ENCODE results near the gene STUB1. TPM values are rescaled to one million over a fixed set of nuclear protein-coding genes. Genes with fewer than 3 reads are reported as not detected.

Gene STUB1
- total RNA-seq, 1 donor from 2014 or later, result 87.1 TPM

DNA sequence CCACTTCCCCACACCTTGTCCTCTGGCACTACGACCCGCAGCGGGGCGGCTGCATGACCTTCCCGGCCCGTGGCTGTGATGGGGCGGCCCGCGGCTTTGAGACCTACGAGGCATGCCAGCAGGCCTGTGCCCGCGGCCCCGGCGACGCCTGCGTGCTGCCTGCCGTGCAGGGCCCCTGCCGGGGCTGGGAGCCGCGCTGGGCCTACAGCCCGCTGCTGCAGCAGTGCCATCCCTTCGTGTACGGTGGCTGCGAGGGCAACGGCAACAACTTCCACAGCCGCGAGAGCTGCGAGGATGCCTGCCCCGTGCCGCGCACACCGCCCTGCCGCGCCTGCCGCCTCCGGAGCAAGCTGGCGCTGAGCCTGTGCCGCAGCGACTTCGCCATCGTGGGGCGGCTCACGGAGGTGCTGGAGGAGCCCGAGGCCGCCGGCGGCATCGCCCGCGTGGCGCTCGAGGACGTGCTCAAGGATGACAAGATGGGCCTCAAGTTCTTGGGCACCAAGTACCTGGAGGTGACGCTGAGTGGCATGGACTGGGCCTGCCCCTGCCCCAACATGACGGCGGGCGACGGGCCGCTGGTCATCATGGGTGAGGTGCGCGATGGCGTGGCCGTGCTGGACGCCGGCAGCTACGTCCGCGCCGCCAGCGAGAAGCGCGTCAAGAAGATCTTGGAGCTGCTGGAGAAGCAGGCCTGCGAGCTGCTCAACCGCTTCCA lies 46.7 kb upstream of the STUB1 start:
- Mint-ChIP-seq H3K27me3 (no peaks in the 10 kb centered on the region), H3K4me3 (ENCODE audit: low read depth) (no peak overlapping the region), H3K4me1 (ENCODE audit: low read depth) (peaks cover 20% of the 10 kb centered on the region), H3K9me3 (ENCODE audit: low read depth) (no peaks in the 10 kb centered on the region), H3K36me3 (ENCODE audit: insufficient read depth) (peaks cover 4% of the 10 kb centered on the region), H3K27ac (no peak overlapping the region)
- no peak for DNase-seq (ENCODE audit: low spot score, unreplicated experiment)
- TF ChIP-seq, protein P1, sequence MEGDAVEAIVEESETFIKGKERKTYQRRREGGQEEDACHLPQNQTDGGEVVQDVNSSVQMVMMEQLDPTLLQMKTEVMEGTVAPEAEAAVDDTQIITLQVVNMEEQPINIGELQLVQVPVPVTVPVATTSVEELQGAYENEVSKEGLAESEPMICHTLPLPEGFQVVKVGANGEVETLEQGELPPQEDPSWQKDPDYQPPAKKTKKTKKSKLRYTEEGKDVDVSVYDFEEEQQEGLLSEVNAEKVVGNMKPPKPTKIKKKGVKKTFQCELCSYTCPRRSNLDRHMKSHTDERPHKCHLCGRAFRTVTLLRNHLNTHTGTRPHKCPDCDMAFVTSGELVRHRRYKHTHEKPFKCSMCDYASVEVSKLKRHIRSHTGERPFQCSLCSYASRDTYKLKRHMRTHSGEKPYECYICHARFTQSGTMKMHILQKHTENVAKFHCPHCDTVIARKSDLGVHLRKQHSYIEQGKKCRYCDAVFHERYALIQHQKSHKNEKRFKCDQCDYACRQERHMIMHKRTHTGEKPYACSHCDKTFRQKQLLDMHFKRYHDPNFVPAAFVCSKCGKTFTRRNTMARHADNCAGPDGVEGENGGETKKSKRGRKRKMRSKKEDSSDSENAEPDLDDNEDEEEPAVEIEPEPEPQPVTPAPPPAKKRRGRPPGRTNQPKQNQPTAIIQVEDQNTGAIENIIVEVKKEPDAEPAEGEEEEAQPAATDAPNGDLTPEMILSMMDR (IDR thresholded peaks at IDR 0.05; ENCODE audit: unreplicated experiment), result no peak

DNA sequence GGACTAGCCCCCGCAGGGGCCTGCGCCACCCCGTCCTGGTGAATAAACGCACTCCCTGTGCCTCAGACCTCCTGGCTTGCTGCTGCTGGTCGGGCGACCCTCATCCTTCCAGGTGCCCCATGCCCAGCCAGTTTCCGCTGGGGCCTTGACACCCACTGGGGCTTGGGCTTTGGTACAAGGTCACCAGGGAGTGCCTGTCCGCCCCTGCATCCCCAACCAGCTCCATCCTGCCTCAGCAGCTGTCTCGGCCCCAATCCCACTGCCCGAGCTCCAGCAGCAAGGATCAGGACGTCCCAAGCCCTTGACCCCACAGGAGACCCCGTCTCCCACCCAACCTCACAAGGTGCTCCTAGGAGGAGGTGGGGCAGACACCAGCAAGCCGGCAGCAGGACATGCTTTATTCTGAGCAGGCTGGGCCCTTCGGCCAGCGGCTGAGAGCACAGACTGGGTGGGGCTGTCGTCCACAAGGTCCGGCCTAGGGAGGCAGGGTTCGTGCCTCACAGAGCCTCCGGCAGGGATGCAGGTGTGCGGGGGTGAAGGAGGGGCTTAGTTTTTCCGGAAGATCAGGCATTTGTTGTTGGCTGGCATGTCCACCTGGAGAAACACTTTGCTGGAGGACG lies 46.0 kb upstream of the STUB1 start:
- Mint-ChIP-seq H3K4me1 (ENCODE audit: low read depth) (peaks cover 15% of the 10 kb centered on the region), H3K4me3 (ENCODE audit: low read depth) (peak overlapping the region; percentile 49), H3K27ac (no peak overlapping the region), H3K36me3 (ENCODE audit: insufficient read depth) (peaks cover 2% of the 10 kb centered on the region), H3K27me3 (no peaks in the 10 kb centered on the region), H3K9me3 (ENCODE audit: low read depth) (no peaks in the 10 kb centered on the region)
- no peak for DNase-seq (ENCODE audit: low spot score, unreplicated experiment)
- TF ChIP-seq, protein P1 (IDR thresholded peaks at IDR 0.05; ENCODE audit: unreplicated experiment), result no peak

DNA sequence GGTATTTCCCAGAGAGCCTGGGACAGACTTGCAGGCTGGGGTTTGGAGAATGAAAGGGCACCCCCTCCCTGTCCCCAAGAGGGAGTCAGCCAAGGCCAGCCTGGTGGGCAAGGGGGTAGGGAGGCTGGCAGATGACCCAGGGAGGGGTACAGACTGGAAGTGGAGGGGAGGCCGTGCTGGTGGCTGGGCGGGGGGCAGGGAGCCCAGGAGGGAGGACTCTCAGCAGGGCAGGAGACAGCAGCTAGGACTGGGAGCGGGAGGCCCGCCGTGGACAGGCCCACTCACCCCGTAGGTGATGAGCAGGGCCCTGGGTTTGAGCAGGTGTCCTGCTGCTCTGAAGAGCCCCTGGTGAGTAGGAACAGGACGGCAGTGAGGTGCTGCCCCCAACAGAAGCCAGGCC lies 45.2 kb upstream of the STUB1 start:
- DNase-seq (ENCODE audit: low spot score, unreplicated experiment), result no peak
- no peak overlapping the region for H3K27ac Mint-ChIP-seq
- TF ChIP-seq, protein P1 (IDR thresholded peaks at IDR 0.05; ENCODE audit: unreplicated experiment), result no peak
- no peaks in the 10 kb centered on the region for H3K27me3 Mint-ChIP-seq
- no peaks in the 10 kb centered on the region for H3K9me3 Mint-ChIP-seq (ENCODE audit: low read depth)
- H3K4me3 Mint-ChIP-seq (ENCODE audit: low read depth), result peak overlapping the region; percentile 58
- peaks cover 2% of the 10 kb centered on the region for H3K36me3 Mint-ChIP-seq (ENCODE audit: insufficient read depth)
- peaks cover 10% of the 10 kb centered on the region for H3K4me1 Mint-ChIP-seq (ENCODE audit: low read depth)

DNA sequence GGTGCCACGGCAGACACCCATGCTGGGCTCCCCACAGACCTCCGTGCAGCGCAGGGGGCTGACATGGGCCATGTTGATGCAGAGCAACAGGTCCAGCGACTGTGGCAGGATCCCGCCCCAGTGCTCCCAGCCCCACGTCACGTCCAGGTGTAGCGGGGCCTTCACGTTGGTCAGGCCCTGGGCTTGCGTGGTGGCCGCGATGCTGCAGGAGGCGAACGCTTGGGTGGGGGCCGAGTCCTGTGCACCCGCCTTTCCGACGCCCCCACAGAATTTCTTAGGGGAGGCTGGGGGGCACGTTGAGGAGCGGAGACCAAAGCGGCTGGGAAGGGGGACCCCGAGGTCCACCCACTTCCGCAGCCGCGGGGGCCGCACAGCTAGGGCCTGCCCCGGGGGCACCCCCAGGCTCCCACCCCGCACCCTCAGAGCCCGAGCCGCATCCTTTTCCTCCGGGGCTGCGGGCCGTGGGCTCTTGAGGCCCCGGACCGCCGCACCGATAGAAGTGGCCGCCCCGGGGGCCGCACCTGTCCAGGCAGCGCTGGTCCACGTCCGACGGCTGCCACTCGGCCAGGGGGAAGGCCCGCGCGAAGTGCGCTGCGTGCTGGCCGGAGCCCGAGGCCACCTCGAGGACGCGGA lies 44.5 kb upstream of the STUB1 start:
- Mint-ChIP-seq H3K36me3 (ENCODE audit: insufficient read depth) (peaks cover 2% of the 10 kb centered on the region), H3K9me3 (ENCODE audit: low read depth) (no peaks in the 10 kb centered on the region), H3K27ac (no peak overlapping the region), H3K27me3 (no peaks in the 10 kb centered on the region), H3K4me3 (ENCODE audit: low read depth) (peak overlapping the region; percentile 89), H3K4me1 (ENCODE audit: low read depth) (peaks cover 10% of the 10 kb centered on the region)
- no peak for DNase-seq (ENCODE audit: low spot score, unreplicated experiment)
- TF ChIP-seq, protein P1 (IDR thresholded peaks at IDR 0.05; ENCODE audit: unreplicated experiment), result no peak

DNA sequence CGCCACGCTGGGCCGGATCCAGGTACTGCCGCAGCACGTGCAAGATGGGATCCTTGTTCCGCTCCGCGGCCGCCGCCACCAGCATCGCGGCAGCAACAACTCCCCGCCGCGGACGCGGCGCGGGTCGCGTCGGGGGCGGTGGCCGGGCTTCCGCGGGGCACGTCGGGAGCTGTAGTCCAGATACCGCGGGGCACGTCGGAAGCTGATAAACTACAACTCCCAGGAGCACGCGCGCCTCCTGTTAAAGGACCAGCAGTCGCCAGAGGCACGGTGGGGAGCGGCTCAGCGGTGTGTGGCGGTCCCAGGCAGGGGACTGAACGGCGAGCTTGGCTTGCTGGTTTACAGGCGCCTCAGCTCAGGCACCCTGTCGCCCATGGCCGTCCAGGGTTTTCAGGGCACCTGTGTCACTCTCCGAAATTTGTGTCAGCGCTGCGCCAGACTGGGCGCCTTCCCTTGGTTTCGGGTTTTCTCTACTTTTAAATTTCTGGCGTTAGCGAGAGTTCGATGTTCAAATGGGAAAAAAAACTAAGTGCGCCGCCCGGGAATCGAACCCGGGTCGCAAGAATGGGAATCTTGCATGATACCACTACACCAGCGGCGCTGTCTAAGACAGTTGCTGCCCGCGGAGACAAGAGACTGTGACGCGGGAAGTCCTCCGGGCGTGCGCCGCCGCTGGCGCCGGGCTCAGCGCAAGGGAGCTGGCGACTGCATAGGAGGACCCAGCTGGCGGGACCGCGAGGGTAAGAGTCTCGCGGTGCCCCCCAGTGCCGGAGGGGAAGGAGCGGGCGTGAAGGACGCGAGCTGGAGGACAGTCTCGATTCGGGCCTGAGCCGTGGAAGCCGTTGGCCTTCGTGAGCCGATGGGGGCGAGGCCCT lies 43.8 kb upstream of the STUB1 start, which contains the start of gene METTL26:
TSS of gene METTL26 (minus strand) at position 100 of the 875 bp plus-strand sequence. CDS start at position 85, 15 bp downstream.
- peaks cover 10% of the 10 kb centered on the region for H3K4me1 Mint-ChIP-seq (ENCODE audit: low read depth)
- H3K4me3 Mint-ChIP-seq (ENCODE audit: low read depth), result peak within 1 kb of the TSS; percentile 89
- H3K27ac Mint-ChIP-seq, result peak within 1 kb of the TSS; percentile 100
- TF ChIP-seq, protein P1 (IDR thresholded peaks at IDR 0.05; ENCODE audit: unreplicated experiment), result peak; percentile 27
- H3K36me3 Mint-ChIP-seq (ENCODE audit: insufficient read depth), result peaks cover 2% of the 10 kb centered on the region
- no peaks in the 10 kb centered on the region for H3K27me3 Mint-ChIP-seq
- H3K9me3 Mint-ChIP-seq (ENCODE audit: low read depth), result no peaks in the 10 kb centered on the region
- DNase-seq (ENCODE audit: low spot score, unreplicated experiment), result peak; percentile 87
